Astrocyte (in vitro differentiated cells and primary cell): ENCODE data around the gene CD82.

Experiments used
- EZH2 ChIP-seq: IDR thresholded peaks from 2 replicates; pipeline ENCODE4 v1.6.1; 2012; ENCODE audit warnings: mild to moderate bottlenecking, low read length, inconsistent platforms; ENCODE audit not compliant: insufficient read depth
- TF ChIP-seq, protein P1 (sequence below): IDR thresholded peaks from 2 replicates; pipeline ENCODE4 v1.5.1; 2011; ENCODE audit warnings: low read depth, mild to moderate bottlenecking, inconsistent platforms, low read length, moderate library complexity; ENCODE audit not compliant: insufficient read depth

DNA sequence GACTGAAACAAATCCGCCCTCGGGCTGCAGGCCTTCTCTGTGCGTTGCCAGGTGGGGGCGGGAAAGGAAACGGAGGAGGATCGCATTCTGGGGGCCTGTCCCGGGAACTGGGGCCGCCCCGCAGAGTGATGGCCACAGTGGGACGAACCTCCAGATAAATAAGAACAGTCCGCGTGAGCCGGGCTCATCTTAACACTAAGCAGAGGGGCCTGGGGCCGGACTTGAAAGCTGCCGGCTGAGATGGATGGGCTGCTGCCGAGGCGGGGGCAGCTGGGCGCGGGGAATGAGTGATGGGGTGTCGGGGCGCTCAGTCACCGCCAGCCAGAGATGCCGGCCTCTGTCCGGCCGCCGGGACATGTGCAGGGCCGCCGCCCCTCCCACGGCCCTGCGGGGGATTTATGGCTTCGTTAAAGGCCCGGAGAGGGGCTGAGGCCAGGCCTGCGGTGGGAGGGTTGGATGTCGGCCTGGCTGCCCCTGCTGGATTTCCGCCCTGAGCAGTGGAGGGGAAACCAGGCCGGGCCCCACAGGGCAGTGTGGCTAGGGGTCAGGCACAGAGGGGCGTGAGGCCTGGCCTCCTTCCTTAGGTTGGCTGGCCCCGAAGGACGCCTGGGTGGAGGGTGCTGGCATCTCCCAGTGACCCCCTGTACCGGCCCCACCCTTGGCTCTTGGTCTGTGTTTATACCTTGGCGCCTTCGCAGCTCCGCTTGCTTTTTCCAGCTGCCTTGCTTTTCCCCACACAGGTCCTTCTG lies 45.3 kb upstream of the CD82 start:
- TF ChIP-seq, protein P1, sequence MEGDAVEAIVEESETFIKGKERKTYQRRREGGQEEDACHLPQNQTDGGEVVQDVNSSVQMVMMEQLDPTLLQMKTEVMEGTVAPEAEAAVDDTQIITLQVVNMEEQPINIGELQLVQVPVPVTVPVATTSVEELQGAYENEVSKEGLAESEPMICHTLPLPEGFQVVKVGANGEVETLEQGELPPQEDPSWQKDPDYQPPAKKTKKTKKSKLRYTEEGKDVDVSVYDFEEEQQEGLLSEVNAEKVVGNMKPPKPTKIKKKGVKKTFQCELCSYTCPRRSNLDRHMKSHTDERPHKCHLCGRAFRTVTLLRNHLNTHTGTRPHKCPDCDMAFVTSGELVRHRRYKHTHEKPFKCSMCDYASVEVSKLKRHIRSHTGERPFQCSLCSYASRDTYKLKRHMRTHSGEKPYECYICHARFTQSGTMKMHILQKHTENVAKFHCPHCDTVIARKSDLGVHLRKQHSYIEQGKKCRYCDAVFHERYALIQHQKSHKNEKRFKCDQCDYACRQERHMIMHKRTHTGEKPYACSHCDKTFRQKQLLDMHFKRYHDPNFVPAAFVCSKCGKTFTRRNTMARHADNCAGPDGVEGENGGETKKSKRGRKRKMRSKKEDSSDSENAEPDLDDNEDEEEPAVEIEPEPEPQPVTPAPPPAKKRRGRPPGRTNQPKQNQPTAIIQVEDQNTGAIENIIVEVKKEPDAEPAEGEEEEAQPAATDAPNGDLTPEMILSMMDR, result no peak
- TF ChIP-seq EZH2, result peak; percentile 28
